Stimulated activated memory B cell treated with anti-CD40 and anti-IgM and Interleukin-4, amounts not matched to agents 10 μg/mL and 1 μg/mL and 100 μg/mL, for 72 hours (primary cell): ENCODE data around the gene NOS1.
"Not testable (repeated sequence)": the region's sequence is repeated elsewhere in the genome, so short reads cannot be mapped to it uniquely, and the experiment has no call there.

Experiments used
- ATAC-seq: fragments of 150-1000 bp; cut with Tn5 transposase; 2 replicates; pipeline ENCODE4 v1.10.0; 2021
- H3K27ac Mint-ChIP-seq: one replicate; pipeline ENCODE4 v1.8.0; 2022; ENCODE audit warnings: mild to moderate bottlenecking, mixed read lengths
- H3K27me3 Mint-ChIP-seq: one replicate; pipeline ENCODE4 v1.8.0; 2022; ENCODE audit warnings: mixed read lengths
- H3K36me3 Mint-ChIP-seq: one replicate; pipeline ENCODE4 v1.8.0; 2022; ENCODE audit warnings: mixed read lengths
- H3K4me1 Mint-ChIP-seq: one replicate; pipeline ENCODE4 v1.8.0; 2022; ENCODE audit warnings: mixed read lengths
- H3K4me3 Mint-ChIP-seq: one replicate; pipeline ENCODE4 v1.8.0; 2022; ENCODE audit warnings: mild to moderate bottlenecking, moderate library complexity, mixed read lengths
- H3K9me3 Mint-ChIP-seq: one replicate; pipeline ENCODE4 v1.8.0; 2022; ENCODE audit warnings: mixed read lengths

Gene NOS1

DNA sequence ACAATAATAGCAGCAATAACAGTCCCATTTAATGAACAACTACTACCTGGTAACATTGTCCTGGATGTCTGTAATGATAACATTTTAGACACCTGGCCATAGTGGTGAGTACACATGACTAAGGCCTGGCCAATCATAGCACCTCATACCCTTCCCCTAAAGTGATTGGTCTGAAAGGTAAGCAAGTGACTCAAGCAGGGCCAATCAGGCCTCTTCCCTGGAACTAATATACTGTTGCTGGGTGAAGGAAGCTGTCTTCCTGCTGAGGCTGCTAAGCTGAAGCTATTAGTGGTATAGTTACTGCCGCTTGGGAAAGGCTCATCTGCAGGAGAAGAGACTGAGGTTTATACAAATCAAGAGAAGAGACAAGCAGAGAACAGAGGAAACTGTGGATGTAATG, 18.7 kb upstream of the NOS1 start:
- H3K27ac Mint-ChIP-seq = no peak overlapping the region
- peaks cover 10% of the 10 kb centered on the region for H3K27me3 Mint-ChIP-seq
- H3K4me3 Mint-ChIP-seq = no peak overlapping the region
- H3K36me3 Mint-ChIP-seq = no peaks in the 10 kb centered on the region
- no peak for ATAC-seq
- H3K9me3 Mint-ChIP-seq = peaks cover 8% of the 10 kb centered on the region
- H3K4me1 Mint-ChIP-seq = no peaks in the 10 kb centered on the region

DNA sequence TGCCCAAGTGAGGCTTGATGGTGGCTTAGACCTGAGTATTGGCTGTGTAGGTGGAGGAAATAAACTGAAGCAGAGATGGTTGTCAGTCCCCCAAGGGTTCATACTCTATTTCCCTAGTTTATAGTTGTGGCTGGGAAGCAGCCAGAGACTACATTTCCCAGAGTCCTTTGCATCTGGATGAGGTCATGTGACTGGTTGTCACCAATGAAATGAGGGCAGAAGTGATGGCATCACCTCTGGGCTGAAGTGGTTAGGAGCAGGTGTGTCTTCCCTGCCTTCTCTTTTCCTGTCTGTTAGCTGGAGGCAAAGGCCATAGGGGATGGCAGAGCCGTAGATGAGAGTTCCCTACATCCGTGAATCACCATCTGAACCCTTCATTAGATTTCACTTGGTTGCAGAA, 16.3 kb upstream of the NOS1 start:
- no peaks in the 10 kb centered on the region for H3K27me3 Mint-ChIP-seq
- H3K27ac Mint-ChIP-seq = no peak overlapping the region
- H3K4me3 Mint-ChIP-seq = no peak overlapping the region
- no peaks in the 10 kb centered on the region for H3K4me1 Mint-ChIP-seq
- H3K36me3 Mint-ChIP-seq = no peaks in the 10 kb centered on the region
- peaks cover 11% of the 10 kb centered on the region for H3K9me3 Mint-ChIP-seq
- no peak for ATAC-seq

DNA sequence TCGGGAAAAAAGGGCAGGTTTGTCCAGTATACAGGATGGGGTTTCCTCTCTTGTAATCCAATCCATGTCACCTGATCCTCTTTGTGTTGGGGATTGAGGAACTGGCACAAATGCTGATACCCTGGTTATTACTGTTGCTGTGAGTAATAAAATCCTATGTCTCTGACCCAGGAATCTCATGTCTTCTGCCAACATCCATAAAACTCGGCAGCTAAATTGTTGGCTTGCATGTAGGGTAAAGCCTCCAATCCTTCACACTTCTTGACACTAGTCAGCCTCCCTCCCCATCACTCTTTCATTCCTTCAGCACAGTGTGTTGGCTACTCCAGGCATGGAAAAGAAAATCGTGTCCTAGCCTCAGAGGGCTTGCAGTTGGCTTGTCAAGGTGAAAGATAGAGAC, 9.2 kb upstream of the NOS1 start:
- H3K27me3 Mint-ChIP-seq = peaks cover 13% of the 10 kb centered on the region
- H3K27ac Mint-ChIP-seq = no peak overlapping the region
- H3K9me3 Mint-ChIP-seq = peaks cover 11% of the 10 kb centered on the region
- no peak for ATAC-seq
- no peaks in the 10 kb centered on the region for H3K36me3 Mint-ChIP-seq
- no peak overlapping the region for H3K4me3 Mint-ChIP-seq
- no peaks in the 10 kb centered on the region for H3K4me1 Mint-ChIP-seq

DNA sequence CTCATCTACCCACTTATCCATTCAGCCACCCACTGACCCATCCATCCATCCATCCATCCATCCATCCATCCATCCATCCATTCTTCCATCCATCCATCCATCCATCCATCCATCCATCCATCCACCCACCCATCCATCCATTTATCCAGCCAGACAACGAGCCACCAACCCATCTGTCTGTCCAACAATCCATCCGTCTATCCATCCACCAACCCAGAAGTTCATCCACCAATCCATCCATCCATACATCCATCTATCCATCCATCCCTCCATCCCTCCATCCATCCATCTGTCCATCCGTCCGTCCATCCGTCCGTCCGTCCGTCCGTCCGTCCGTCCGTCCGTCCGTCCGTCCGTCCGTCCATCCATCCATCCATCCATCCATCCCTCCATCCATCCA, 8.6 kb upstream of the NOS1 start:
- H3K4me3 Mint-ChIP-seq, ATAC-seq, H3K27ac Mint-ChIP-seq, H3K36me3 Mint-ChIP-seq, H3K4me1 Mint-ChIP-seq: not testable (repeated sequence)
- Mint-ChIP-seq H3K9me3 (peaks cover 11% of the 10 kb centered on the region), H3K27me3 (peaks cover 14% of the 10 kb centered on the region)

DNA sequence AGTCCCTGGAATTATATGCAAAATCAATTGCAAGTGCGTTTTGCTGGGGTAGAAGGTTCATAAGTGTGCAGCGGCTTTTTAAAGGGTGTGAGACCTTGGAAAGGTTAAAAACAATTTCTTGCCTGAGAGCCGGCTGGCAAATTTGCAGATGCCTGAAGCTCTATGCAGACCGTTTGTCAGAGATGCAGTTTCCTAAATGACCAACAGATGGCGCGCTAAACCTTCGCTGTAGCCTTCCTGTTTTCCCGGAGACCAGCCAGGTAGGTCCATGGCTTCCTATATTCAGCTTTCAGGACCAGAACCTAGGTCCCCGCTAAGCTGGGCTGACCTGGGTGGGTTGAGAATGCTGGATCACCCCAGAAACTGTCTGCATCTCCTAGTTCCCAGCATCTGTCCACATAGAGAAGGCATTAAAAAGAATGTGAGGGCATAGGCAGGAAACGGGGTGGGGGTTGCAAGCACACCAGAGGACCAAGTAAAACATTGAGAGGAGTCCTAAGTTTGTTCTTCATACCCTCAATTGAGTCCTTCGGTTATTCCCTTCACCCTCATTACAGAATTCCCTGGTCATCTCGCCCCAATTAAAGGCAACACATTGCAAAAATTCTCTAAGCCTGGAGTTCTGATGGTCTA, 5.7 kb upstream of the NOS1 start:
- Mint-ChIP-seq H3K36me3 (no peaks in the 10 kb centered on the region), H3K4me1 (no peaks in the 10 kb centered on the region), H3K4me3 (no peak overlapping the region), H3K27me3 (peaks cover 42% of the 10 kb centered on the region), H3K27ac (no peak overlapping the region), H3K9me3 (peaks cover 14% of the 10 kb centered on the region)
- no peak for ATAC-seq

DNA sequence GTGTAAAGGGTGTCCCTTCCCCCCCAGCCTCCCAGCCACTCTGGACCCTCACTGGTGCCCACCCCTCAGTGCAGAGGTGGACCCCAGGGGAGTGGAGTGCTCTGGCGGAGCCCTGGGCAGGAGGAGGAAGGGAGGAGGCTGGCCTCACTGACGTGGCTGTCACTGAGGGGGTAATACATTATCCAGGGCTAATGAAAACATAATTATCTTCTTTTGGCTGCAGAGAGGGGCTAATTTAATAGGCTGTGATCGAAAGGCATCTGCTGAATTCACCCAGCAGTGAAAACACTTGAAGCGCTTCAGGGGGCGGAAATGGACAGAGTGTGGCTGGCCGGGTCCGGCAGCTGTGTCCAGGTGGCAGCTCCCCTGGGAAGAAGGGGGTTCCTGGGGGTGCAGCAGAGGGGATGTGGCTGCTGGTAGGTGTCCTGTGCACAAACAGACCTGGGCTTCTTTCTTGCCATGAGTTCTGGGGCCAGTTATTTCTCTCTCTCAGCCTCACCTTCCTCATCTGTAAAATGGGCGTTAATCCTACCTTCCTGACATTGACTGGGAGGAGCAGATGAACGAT, 3.7 kb upstream of the NOS1 start:
- peaks cover 10% of the 10 kb centered on the region for H3K9me3 Mint-ChIP-seq
- ATAC-seq = no peak
- H3K27ac Mint-ChIP-seq = no peak overlapping the region
- no peaks in the 10 kb centered on the region for H3K36me3 Mint-ChIP-seq
- peaks cover 50% of the 10 kb centered on the region for H3K27me3 Mint-ChIP-seq
- no peak overlapping the region for H3K4me3 Mint-ChIP-seq
- H3K4me1 Mint-ChIP-seq = no peaks in the 10 kb centered on the region

DNA sequence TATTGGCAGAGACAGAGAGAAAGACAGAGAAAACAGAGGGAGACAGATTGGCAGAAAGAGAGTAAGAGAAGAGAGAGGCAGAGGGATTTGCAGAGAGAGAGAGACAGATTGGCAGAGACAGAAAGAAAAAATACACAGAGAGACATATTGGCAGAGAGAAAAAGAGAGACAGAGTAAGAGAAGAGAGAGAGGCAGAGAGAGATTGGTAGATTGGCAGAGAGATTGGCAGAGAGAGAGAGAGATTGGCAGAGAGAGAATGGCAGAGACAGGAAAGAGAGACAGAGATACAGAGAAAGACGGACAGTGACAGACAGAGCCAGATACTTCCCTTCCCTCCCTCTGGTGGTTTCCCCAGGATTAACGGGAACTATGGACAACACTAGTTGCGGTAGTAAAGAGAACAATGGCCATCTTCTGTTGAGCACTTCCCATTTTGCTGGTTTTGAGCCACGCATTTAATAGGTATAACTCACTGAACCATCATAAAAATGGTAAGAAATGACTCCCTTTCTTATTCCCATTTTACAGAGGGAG, 2.6 kb upstream of the NOS1 start:
- no peaks in the 10 kb centered on the region for H3K36me3 Mint-ChIP-seq
- peaks cover 6% of the 10 kb centered on the region for H3K9me3 Mint-ChIP-seq
- H3K27ac Mint-ChIP-seq = no peak overlapping the region
- no peaks in the 10 kb centered on the region for H3K4me1 Mint-ChIP-seq
- H3K27me3 Mint-ChIP-seq = peaks cover 55% of the 10 kb centered on the region
- no peak overlapping the region for H3K4me3 Mint-ChIP-seq
- ATAC-seq = no peak

DNA sequence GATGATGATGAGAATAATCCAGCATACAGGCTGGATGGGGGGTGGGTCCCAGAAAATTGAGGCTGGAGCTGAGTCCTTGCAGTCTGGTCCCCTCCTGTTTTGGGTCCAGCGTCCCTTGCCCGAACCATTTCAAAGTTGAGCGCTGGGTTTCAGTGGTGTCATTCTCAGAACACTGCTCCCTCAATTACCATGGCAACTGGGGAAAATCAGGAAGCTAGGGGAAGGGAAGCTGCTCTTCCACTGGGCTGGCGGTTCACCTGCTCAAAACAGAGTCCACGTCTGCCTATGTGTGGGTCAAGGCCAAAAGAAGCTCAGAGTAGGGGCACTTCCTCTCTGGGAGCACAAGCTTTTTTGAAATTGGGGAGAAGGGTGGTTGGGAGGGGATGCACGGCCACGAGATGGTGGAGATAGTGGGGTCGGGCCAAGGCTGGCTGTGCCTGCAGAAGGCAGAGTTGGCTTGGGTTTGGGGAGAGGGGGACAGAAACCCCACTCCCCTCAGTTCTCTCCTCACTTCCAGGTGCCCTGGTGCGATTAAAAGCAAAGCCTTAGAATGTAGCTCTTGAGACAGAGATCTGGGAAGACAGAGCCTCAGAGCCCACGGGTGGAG, 1.7 kb upstream of the NOS1 start:
- peaks cover 6% of the 10 kb centered on the region for H3K9me3 Mint-ChIP-seq
- no peak overlapping the region for H3K27ac Mint-ChIP-seq
- no peak overlapping the region for H3K4me3 Mint-ChIP-seq
- no peaks in the 10 kb centered on the region for H3K4me1 Mint-ChIP-seq
- peaks cover 62% of the 10 kb centered on the region for H3K27me3 Mint-ChIP-seq
- H3K36me3 Mint-ChIP-seq = no peaks in the 10 kb centered on the region
- ATAC-seq = no peak

DNA sequence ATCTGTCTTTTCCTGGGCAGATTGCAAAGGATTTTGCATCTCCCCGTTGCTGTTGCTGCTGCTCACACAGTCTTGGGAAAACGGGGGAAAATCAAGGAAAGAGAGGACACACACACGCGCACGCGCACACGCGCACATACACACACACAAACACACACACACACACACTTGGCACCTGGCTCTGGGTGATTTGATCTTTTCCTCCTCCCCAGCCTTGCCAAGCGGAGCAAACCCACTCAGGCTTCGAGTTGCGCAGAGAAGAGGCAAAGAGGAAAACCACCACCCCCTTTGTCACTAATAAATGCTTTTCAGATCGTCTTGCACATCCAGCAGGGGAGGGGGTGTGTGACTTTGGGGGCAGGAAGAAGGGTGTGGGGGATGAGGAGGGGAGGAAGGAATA, 965 bp upstream of the NOS1 start:
- no peaks in the 10 kb centered on the region for H3K4me1 Mint-ChIP-seq
- peaks cover 65% of the 10 kb centered on the region for H3K27me3 Mint-ChIP-seq
- H3K9me3 Mint-ChIP-seq = peaks cover 6% of the 10 kb centered on the region
- H3K4me3 Mint-ChIP-seq = no peak overlapping the region
- H3K36me3 Mint-ChIP-seq = no peaks in the 10 kb centered on the region
- ATAC-seq = no peak
- H3K27ac Mint-ChIP-seq = no peak overlapping the region

DNA sequence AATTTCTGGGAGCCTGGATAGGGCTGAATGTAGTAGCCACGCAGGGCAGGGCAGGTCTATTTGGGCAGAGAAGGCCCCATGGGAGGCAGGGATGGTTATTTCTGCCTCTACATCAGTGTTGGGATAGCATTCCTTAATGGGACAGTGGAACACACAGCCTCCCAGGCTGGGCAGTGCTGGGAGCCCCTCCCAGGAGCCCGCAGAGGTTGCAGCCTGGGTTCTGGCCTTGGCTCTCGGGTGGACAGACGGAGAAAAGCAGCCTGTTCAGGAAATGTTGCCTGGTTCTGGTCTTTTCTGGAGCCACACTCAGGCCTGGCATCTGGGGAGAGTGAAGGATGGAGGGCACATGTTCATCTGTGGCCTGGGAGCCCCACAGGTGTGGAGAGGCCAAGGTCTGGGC, 479 bp upstream of the NOS1 start:
- Mint-ChIP-seq H3K27ac (no peak overlapping the region), H3K9me3 (peaks cover 6% of the 10 kb centered on the region), H3K36me3 (no peaks in the 10 kb centered on the region), H3K27me3 (peaks cover 65% of the 10 kb centered on the region), H3K4me1 (no peaks in the 10 kb centered on the region), H3K4me3 (no peak overlapping the region)
- ATAC-seq = no peak

DNA sequence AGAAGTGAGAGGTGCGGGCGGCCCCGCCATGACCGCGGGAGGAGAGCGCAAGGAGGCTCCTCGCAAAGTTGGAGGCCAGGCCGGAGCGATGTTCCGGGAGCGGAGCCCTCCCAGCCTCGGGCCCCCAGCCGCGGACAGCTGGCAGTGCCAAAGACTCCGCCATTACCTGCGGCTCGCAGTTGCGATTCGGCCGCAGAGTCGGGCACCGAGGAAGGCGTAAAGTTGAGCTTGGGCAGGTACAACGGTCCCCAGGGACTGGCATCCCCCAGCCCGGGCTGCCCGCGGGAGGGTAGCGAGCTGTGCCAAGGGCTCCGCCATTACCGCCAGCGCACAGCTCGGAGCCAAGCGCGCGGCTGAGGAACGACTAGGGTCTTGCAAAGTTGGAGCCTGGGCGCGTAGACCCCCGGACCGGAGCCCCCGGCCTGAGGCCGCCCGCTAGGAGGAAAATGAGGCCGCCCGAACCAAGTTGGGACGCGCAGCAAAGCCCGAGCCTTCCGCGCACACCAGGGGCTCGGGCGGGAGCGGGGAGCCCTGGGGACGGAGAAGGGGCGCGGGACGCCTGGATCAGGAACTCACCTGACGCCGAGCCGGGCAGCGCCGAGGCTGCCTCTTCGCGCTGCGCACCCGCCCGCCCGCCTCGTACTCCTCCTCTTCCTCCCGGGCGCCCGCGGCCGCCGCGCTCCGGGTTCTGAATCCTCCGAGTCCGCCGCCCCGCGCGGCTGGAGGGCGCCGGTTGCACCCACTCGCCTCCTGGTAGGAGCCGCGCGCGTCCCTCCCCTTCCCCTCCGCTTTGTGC, 677 bp downstream of the NOS1 start:
- Mint-ChIP-seq H3K27ac (no peak overlapping the region), H3K4me3 (no peak overlapping the region), H3K36me3 (no peaks in the 10 kb centered on the region), H3K27me3 (peaks cover 63% of the 10 kb centered on the region), H3K4me1 (no peaks in the 10 kb centered on the region), H3K9me3 (peaks cover 6% of the 10 kb centered on the region)
- ATAC-seq = no peak

DNA sequence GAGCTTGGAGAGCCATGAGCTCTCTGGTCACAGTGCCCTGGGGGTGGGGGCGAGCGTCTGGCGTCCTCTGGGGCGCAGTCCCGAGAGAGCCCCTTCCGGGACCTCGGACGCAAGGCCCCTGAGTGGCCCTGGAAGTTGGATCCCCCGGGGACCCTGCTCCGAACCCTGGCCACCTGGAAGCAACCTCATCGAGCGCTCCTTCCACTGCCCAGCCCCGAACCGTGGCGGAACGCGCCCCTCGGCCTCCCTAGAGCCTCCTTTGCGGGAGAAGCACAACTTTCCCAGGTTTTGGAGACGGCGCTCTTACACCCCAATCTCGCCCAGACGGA, 1.2 kb downstream of the NOS1 start:
- H3K27ac Mint-ChIP-seq = no peak overlapping the region
- H3K4me1 Mint-ChIP-seq = no peaks in the 10 kb centered on the region
- ATAC-seq = no peak
- H3K4me3 Mint-ChIP-seq = no peak overlapping the region
- H3K9me3 Mint-ChIP-seq = peaks cover 6% of the 10 kb centered on the region
- peaks cover 60% of the 10 kb centered on the region for H3K27me3 Mint-ChIP-seq
- H3K36me3 Mint-ChIP-seq = no peaks in the 10 kb centered on the region

DNA sequence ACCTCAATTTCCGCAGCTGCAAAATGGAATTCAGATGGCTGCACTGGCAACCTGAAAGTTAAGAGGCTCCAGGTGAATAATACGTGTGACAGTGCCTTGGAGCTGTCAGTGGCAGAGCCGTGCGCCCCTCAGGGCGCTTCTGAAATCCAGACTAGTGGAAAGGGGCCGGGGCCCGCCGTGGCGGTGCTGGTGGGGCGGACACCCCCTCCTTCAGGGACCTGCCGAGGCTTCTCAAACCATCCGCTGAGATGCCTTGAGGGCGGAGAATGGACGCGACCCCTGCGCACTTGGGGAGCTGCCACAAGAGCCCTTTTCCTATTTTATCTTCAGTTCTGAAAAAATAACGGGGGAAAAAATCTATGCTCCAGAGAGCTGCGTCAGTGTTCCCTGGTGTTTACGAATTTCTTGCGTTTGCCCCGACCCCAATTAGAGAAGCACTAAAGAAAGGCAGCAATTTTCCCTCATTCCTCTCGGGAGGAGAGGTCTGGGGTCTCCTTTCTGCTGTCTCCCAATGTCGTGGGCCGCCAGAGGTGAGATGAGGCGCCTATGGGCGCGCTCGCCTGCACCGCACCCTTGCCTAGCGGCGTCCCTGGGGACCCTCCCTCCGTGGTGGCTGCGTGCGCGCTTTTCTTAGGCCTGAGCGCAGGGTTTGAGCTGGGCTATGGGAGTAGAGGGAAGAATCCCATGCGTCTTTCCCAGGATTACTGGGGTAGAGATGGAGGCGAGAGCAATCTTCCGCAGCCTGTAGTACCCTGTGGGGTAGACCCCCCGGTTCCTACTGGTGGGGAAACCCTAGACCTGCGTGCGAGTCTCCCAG, 2.2 kb downstream of the NOS1 start:
- no peaks in the 10 kb centered on the region for H3K4me1 Mint-ChIP-seq
- H3K27me3 Mint-ChIP-seq = peaks cover 54% of the 10 kb centered on the region
- H3K9me3 Mint-ChIP-seq = peaks cover 6% of the 10 kb centered on the region
- H3K4me3 Mint-ChIP-seq = no peak overlapping the region
- H3K27ac Mint-ChIP-seq = no peak overlapping the region
- no peak for ATAC-seq
- H3K36me3 Mint-ChIP-seq = no peaks in the 10 kb centered on the region

DNA sequence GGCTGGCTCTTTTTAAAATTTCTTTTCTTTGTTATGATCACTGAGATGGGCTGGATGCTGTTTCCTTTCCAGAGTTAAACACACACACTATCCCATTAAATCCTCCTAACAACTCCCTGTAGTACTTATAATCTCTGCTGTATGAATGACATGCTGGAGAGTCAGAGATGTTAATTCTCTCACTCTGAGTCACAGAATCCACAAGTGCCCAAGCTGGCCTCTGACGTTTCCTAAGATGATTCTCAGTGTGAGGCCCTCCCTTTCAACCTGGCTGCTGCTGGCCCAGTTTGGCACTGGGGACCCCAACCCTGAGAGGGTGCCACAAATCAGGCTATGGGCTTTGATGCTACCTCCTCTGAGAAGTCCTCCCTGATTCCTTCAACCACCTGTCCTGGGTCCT, 5.4 kb downstream of the NOS1 start:
- H3K27me3 Mint-ChIP-seq = peaks cover 28% of the 10 kb centered on the region
- no peak overlapping the region for H3K27ac Mint-ChIP-seq
- H3K36me3 Mint-ChIP-seq = no peaks in the 10 kb centered on the region

DNA sequence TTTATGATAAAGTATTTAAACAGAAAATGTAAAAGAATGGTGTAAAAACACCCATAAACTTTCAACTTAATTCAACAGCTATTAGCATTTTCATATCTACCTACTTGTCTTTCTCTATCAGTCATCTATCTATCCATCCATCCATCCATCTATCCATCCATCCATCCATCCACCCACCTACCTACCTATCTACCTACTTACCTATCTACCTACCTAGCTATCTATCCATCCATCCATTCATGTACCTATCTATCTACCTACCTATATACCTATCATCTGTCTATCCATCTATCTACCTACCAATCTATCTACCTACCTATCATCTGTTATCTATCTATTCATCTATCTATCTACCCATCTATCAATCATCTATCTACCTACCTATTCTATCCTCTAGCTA, 8.5 kb downstream of the NOS1 start:
- Mint-ChIP-seq H3K4me1 (no peaks in the 10 kb centered on the region), H3K27me3 (peaks cover 10% of the 10 kb centered on the region), H3K9me3 (peaks cover 5% of the 10 kb centered on the region), H3K4me3 (no peak overlapping the region), H3K36me3 (no peaks in the 10 kb centered on the region), H3K27ac (no peak overlapping the region)
- ATAC-seq = no peak

More for the DNA sequence above, 5.4 kb downstream of the NOS1 start:
- H3K9me3 Mint-ChIP-seq = peaks cover 5% of the 10 kb centered on the region
- no peak overlapping the region for H3K4me3 Mint-ChIP-seq
- ATAC-seq = no peak
- H3K4me1 Mint-ChIP-seq = no peaks in the 10 kb centered on the region
